Activated CD4-positive, alpha-beta T cell treated with anti-CD3 and anti-CD28 coated beads for 36 hours (primary cell): ENCODE results near the gene ETV5. TPM values are rescaled to one million over a fixed set of nuclear protein-coding genes. Genes with fewer than 3 reads are reported as not detected.

ENCODE experiments used
- ATAC-seq: fragments of 200-7000 bp; cut with Tn5 transposase; one replicate; pipeline ENCODE4 v1.10.0; 2021; ENCODE audit warnings: mild to moderate bottlenecking, moderate library complexity
- CTCF ChIA-PET: fragments of 350-600 bp; sonication (Branson Sonifier 250); formaldehyde crosslinking; loops from one replicate; lab custom pipeline; 2021; ENCODE audit warnings: antibody characterized with exemption; lab: Charles Lee
- POLR2A ChIA-PET: fragments of 350-600 bp; sonication (Branson Sonifier 250); formaldehyde crosslinking; loops from one replicate; lab custom pipeline; 2021; ENCODE audit warnings: antibody characterized with exemption, inconsistent platforms; lab: Charles Lee
- DNase-seq: peaks from one replicate; pipeline ENCODE4 v3.0.0-alpha.2; 2020
- H3K27ac Mint-ChIP-seq: one replicate; pipeline ENCODE4 v1.8.0; 2021; ENCODE audit warnings: mixed read lengths
- H3K27me3 Mint-ChIP-seq: one replicate; pipeline ENCODE4 v1.8.0; 2021; ENCODE audit warnings: mixed read lengths
- H3K36me3 Mint-ChIP-seq: one replicate; pipeline ENCODE4 v1.8.0; 2021; ENCODE audit warnings: low read depth, mixed read lengths
- H3K4me1 Mint-ChIP-seq: one replicate; pipeline ENCODE4 v1.8.0; 2021; ENCODE audit warnings: mixed read lengths
- H3K4me3 Mint-ChIP-seq: one replicate; pipeline ENCODE4 v1.8.0; 2021; ENCODE audit warnings: mild to moderate bottlenecking, moderate library complexity, mixed read lengths
- H3K9me3 Mint-ChIP-seq: one replicate; pipeline ENCODE4 v1.8.0; 2021; ENCODE audit warnings: low read depth, mixed read lengths
- intact Hi-C, 2 experiments: fragments of 100-400 bp; cut with DNase I in 1 of 2; cut with micrococcal nuclease in 1 of 2; formaldehyde crosslinking; loops; one replicate each; pipeline versions ENCODE4 v1.14.2 to v1.15.1; 2022 to 2024; cut with DNase I, micrococcal nuclease
- total RNA-seq, 2 experiments: library from RNA; stranded (reverse); gene quantifications; one replicate each; pipeline ENCODE4 v1.2.3, GENCODE V29; 2021

Gene ETV5
- total RNA-seq, 2 experiments from 2014 or later, result 0.83 to 1.4 TPM

- H3K27me3 Mint-ChIP-seq, result peaks cover 12% of the 10 kb centered on the region
- no peak for ATAC-seq
- CTCF ChIA-PET, result interaction anchor here (0.7 kb wide), 1 partner anchor 277 kb away, joined by 3 read pairs; no protein-coding TSS in a partner anchor
Observed at GRCh38 chr3:186142393-186142932, 33.6 kb upstream of the ETV5 start.

GRCh38 chr3:186141790-186142189 lies 32.9 kb upstream of the ETV5 start:
- intact Hi-C loops, result no loop called here
- Mint-ChIP-seq H3K27ac (no peak overlapping the region), H3K4me3 (no peak overlapping the region), H3K27me3 (peaks cover 12% of the 10 kb centered on the region), H3K9me3 (no peaks in the 10 kb centered on the region), H3K4me1 (no peaks in the 10 kb centered on the region), H3K36me3 (no peaks in the 10 kb centered on the region)
- DNase-seq (no peak), ATAC-seq (no peak)
- CTCF ChIA-PET, result interaction anchor here (0.7 kb wide), 1 partner anchor 278 kb away, joined by 3 read pairs; no protein-coding TSS in a partner anchor
- POLR2A ChIA-PET, result no interaction called here

More at GRCh38 chr3:186142393-186142932, 33.6 kb upstream of the ETV5 start:
- no peak for DNase-seq
- H3K9me3 Mint-ChIP-seq, result no peaks in the 10 kb centered on the region
- no peaks in the 10 kb centered on the region for H3K4me1 Mint-ChIP-seq
- H3K27ac Mint-ChIP-seq, result no peak overlapping the region
- H3K36me3 Mint-ChIP-seq, result no peaks in the 10 kb centered on the region
- no peak overlapping the region for H3K4me3 Mint-ChIP-seq
- POLR2A ChIA-PET, result interaction anchor here (0.6 to 0.8 kb wide), 2 partner anchors 561 to 1300 kb away, joined by 3 read pairs; no protein-coding TSS in a partner anchor
- intact Hi-C loops, result no loop called here

- CTCF ChIA-PET, result interaction anchor here (0.6 to 1.5 kb wide), 2 partner anchors 46 to 195 kb away, joined by 3 read pairs; no protein-coding TSS in a partner anchor
- ATAC-seq (no peak), DNase-seq (no peak)
- POLR2A ChIA-PET, result no interaction called here
- no peaks in the 10 kb centered on the region for H3K9me3 Mint-ChIP-seq
- intact Hi-C loops, result no loop called here
- peaks cover 8% of the 10 kb centered on the region for H3K27me3 Mint-ChIP-seq
- H3K36me3 Mint-ChIP-seq, result no peaks in the 10 kb centered on the region
- H3K27ac Mint-ChIP-seq, result no peak overlapping the region
- no peaks in the 10 kb centered on the region for H3K4me1 Mint-ChIP-seq
- H3K4me3 Mint-ChIP-seq, result no peak overlapping the region
Observed at GRCh38 chr3:186138272-186138981, 29.5 kb upstream of the ETV5 start.

DNA sequence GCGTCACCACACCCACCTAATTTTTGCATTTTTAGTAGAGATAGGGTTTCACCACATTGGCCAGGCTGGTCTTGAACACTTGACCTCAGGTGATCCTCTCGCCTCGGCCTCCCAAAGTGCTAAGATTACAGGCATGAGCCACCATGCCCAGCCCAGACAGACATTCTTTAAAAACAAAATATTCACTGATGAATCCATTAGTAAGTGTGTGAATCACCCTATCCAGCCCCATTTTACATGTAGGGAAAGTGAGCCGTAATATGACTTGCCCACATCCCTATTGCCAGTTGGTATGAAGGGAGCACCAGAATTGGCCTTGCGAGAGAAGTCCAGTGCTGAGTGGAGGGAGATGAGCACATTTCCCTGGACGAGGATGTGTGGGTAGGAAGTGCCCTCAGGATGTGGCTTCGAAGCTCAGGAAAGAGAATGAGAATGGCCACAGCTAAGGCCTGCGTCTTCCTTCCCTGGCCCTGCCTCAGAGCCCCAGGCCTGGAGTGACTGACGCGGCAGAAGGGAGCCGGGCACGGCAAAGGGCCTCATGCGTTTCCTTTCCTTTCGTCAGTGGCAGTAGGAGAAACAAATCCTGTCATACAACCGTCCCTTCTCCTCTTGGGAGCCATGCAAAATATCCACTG lies 28.3 kb upstream of the ETV5 start:
- no peak for DNase-seq
- H3K4me3 Mint-ChIP-seq, result no peak overlapping the region
- H3K36me3 Mint-ChIP-seq, result no peaks in the 10 kb centered on the region
- POLR2A ChIA-PET, result no interaction called here
- H3K27me3 Mint-ChIP-seq, result peaks cover 6% of the 10 kb centered on the region
- CTCF ChIA-PET, result no interaction called here
- no peaks in the 10 kb centered on the region for H3K9me3 Mint-ChIP-seq
- no peaks in the 10 kb centered on the region for H3K4me1 Mint-ChIP-seq
- H3K27ac Mint-ChIP-seq, result no peak overlapping the region
- ATAC-seq, result no peak
- intact Hi-C loops, result no loop called here

GRCh38 chr3:186133980-186134379 lies 25.1 kb upstream of the ETV5 start:
- POLR2A ChIA-PET, result no interaction called here
- no peaks in the 10 kb centered on the region for H3K4me1 Mint-ChIP-seq
- no peak for ATAC-seq

DNA sequence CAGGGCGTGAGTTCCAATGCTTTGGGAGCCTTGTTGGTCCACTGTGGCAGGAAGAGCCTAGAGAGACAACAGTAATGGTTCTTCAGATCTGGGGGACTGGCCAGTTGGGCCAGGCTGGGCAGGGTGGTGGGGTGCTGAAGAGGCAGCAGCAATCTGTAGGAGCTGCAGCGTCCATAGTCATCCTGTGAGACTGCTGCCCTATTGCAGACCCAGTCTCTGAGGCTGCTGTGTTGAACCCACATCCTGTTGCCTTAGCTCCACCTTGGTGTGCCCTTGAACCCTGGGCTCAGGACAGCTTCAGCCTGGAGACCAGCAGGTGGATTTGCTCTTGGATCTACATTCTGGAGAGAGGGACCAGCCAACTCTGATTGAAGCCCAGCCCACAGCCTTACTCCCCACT lies 23.6 kb upstream of the ETV5 start:
- Mint-ChIP-seq H3K27me3 (peaks cover 8% of the 10 kb centered on the region), H3K9me3 (no peaks in the 10 kb centered on the region), H3K4me1 (no peaks in the 10 kb centered on the region), H3K27ac (no peak overlapping the region), H3K4me3 (no peak overlapping the region), H3K36me3 (no peaks in the 10 kb centered on the region)
- DNase-seq (no peak), ATAC-seq (no peak)
- ChIA-PET CTCF (no interaction called here), POLR2A (no interaction called here)
- intact Hi-C loops, result no loop called here

More at GRCh38 chr3:186133980-186134379, 25.1 kb upstream of the ETV5 start:
- CTCF ChIA-PET, result interaction anchor here (0.6 kb wide), 2 partner anchors 15 to 133 kb away, joined by 3 to 4 read pairs; no protein-coding TSS in a partner anchor
- no peak overlapping the region for H3K4me3 Mint-ChIP-seq
- H3K36me3 Mint-ChIP-seq, result no peaks in the 10 kb centered on the region
- H3K9me3 Mint-ChIP-seq, result no peaks in the 10 kb centered on the region
- H3K27ac Mint-ChIP-seq, result no peak overlapping the region
- intact Hi-C loops, result no loop called here
- DNase-seq, result no peak
- H3K27me3 Mint-ChIP-seq, result peaks cover 8% of the 10 kb centered on the region

DNA sequence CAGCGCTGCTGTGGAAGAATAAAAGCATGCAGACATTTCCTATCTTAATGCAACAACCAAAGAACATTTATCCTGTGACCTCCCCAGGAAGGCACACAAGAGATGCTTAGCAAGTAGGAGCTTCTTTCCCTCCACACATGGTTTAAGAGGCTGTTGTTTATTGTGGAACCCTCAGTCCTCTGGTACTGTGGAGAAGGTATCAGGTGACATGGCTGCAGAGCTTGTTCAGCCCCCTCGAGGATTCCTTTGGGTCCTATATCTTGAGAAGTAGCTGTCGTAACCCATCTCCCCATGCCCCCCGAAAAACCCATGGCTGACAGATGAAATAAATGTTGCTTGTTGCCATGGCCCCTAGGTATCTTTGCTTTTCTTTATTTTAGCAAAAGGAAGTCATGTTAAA lies 20.3 kb upstream of the ETV5 start:
- ChIA-PET CTCF (no interaction called here), POLR2A (no interaction called here)
- peaks cover 4% of the 10 kb centered on the region for H3K27me3 Mint-ChIP-seq
- ATAC-seq (no peak), DNase-seq (no peak)
- no peak overlapping the region for H3K27ac Mint-ChIP-seq
- H3K4me3 Mint-ChIP-seq, result no peak overlapping the region
- no peaks in the 10 kb centered on the region for H3K36me3 Mint-ChIP-seq
- no peaks in the 10 kb centered on the region for H3K4me1 Mint-ChIP-seq
- no peaks in the 10 kb centered on the region for H3K9me3 Mint-ChIP-seq
- intact Hi-C loops, result no loop called here

DNA sequence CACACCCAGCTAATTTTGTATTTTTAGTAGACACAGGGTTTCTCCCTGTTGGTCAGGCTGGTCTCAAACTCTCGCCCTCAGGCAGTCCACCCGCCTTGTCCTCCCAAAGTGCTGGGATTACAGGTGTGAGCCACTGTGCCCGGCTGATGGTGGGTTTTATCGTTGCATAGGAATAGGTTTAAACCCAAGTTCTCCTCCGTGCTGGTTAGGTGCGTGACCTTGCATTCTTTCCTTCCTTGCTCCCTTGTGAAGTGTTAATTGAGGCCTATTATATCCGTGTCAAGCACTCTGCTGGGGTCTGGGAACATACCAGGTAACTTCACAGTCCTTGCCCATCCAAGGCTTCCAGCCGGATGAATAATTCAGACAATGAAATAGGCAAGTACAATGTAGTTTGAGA lies 19.3 kb upstream of the ETV5 start:
- intact Hi-C loops, result no loop called here
- Mint-ChIP-seq H3K4me3 (no peak overlapping the region), H3K4me1 (no peaks in the 10 kb centered on the region), H3K27ac (no peak overlapping the region), H3K36me3 (no peaks in the 10 kb centered on the region), H3K9me3 (no peaks in the 10 kb centered on the region), H3K27me3 (peaks cover 6% of the 10 kb centered on the region)
- CTCF ChIA-PET, result interaction anchor here (0.7 kb wide), 1 partner anchor 428 kb away, joined by 4 read pairs; no protein-coding TSS in a partner anchor
- POLR2A ChIA-PET, result no interaction called here
- DNase-seq (no peak), ATAC-seq (no peak)

GRCh38 chr3:186127463-186127862 lies 18.6 kb upstream of the ETV5 start:
- intact Hi-C loops, result no loop called here
- Mint-ChIP-seq H3K4me1 (no peaks in the 10 kb centered on the region), H3K27ac (no peak overlapping the region), H3K4me3 (no peak overlapping the region), H3K9me3 (no peaks in the 10 kb centered on the region), H3K36me3 (no peaks in the 10 kb centered on the region), H3K27me3 (peaks cover 9% of the 10 kb centered on the region)
- CTCF ChIA-PET, result interaction anchor here (0.5 kb wide), 1 partner anchor 413 kb away, joined by 6 read pairs; no protein-coding TSS in a partner anchor
- DNase-seq (no peak), ATAC-seq (no peak)
- POLR2A ChIA-PET, result no interaction called here

DNA sequence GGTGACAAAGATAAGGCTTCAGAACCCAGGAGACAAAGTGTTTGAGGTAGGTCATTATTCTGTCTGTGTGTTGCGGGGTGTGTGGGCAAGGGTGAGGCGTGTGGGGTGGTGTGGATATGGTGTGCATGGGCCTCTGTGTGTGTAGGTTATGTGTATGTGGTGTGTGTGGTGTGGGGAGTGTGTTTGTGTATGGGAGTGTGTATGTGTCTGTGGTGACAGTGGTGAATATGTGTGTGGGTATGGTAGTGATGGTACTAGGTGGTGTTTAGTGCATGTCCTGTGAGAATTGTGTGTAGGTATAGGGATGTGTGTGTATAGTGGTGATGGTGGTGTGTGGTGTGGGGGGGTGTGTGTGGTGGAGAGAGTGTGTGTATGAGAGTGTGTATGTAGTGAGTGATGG lies 16.2 kb upstream of the ETV5 start:
- Mint-ChIP-seq H3K4me1 (no peaks in the 10 kb centered on the region), H3K36me3 (no peaks in the 10 kb centered on the region), H3K9me3 (no peaks in the 10 kb centered on the region), H3K4me3 (no peak overlapping the region), H3K27ac (no peak overlapping the region), H3K27me3 (peaks cover 19% of the 10 kb centered on the region)
- POLR2A ChIA-PET, result no interaction called here
- ATAC-seq, result no peak
- DNase-seq, result no peak
- CTCF ChIA-PET, result no interaction called here
- intact Hi-C loops, result no loop called here

GRCh38 chr3:186124592-186124991 lies 15.7 kb upstream of the ETV5 start:
- Mint-ChIP-seq H3K9me3 (no peaks in the 10 kb centered on the region), H3K27ac (no peak overlapping the region), H3K27me3 (peaks cover 22% of the 10 kb centered on the region), H3K4me1 (no peaks in the 10 kb centered on the region), H3K4me3 (no peak overlapping the region), H3K36me3 (no peaks in the 10 kb centered on the region)
- ChIA-PET POLR2A (no interaction called here), CTCF (interaction anchor here (0.6 kb wide), 1 partner anchor 181 kb away, joined by 4 read pairs; no protein-coding TSS in a partner anchor)
- ATAC-seq (no peak), DNase-seq (no peak)
- intact Hi-C loops, result no loop called here
